ENCODE data around the gene FANCE.

DNA sequence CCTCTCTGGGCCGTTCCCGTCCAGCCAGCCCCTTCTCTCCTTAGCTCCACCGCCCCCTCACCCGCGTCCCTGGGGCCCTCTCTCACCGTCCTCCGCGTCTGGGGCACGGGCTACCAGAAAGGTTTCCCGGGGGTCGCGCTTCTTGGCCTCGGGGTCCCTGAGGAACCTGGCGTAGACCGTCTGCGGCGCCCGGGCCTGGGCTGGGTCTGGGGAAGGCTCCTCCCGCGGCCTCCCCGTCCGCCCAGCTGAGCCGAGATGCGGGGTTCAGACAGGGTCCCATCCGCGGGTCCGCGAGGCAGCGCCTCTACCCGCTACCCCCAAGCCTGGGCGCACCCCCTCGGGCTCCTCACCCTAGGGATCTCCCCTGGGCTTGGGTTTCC lies 59.4 kb downstream of the FANCE start:
- TF ChIP-seq, protein P1, sequence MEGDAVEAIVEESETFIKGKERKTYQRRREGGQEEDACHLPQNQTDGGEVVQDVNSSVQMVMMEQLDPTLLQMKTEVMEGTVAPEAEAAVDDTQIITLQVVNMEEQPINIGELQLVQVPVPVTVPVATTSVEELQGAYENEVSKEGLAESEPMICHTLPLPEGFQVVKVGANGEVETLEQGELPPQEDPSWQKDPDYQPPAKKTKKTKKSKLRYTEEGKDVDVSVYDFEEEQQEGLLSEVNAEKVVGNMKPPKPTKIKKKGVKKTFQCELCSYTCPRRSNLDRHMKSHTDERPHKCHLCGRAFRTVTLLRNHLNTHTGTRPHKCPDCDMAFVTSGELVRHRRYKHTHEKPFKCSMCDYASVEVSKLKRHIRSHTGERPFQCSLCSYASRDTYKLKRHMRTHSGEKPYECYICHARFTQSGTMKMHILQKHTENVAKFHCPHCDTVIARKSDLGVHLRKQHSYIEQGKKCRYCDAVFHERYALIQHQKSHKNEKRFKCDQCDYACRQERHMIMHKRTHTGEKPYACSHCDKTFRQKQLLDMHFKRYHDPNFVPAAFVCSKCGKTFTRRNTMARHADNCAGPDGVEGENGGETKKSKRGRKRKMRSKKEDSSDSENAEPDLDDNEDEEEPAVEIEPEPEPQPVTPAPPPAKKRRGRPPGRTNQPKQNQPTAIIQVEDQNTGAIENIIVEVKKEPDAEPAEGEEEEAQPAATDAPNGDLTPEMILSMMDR (optimal IDR thresholded peaks at IDR 0.05 in 1 of 3, IDR thresholded peaks at IDR 0.05 in 1 of 3, conservative IDR thresholded peaks at IDR 0.05 in 1 of 3; ENCODE audit: extremely low read depth in 1 of 3, insufficient read depth in 2 of 3, low read length in 3 of 3), result no peak
- TF ChIP-seq EZH2 (IDR thresholded peaks at IDR 0.05; ENCODE audit: low read length), result no peak
